Measurements from ENCODE around the gene NUP62. TPM values are rescaled to one million over a fixed set of nuclear protein-coding genes. Genes with fewer than 3 reads are reported as not detected.

The NUP62 gene
- total and polyA plus RNA-seq, 4 donors, result 14.2 to 19.8 (median 18.1) TPM

GRCh38 chr19:49940482-49940791, 11.1 kb upstream of the NUP62 start:
- no peak for DNase-seq (ENCODE audit: low spot score)
- Histone ChIP-seq H3K4me3 (ENCODE audit: low read depth in 1 of 3, low read length in 3 of 3) (no peak overlapping the region), H3K36me3 (ENCODE audit: control insufficient read depth in 4 of 4, insufficient read depth in 3 of 4, low read depth in 1 of 4, low read length in 3 of 4) (no peaks in the 10 kb centered on the region), H3K9ac (ENCODE audit: low read depth in 1 of 2, low read length in 2 of 2) (no peak overlapping the region), H3K27me3 (ENCODE audit: control insufficient read depth in 4 of 4, insufficient read depth in 4 of 4, low read length in 3 of 4) (no peaks in the 10 kb centered on the region), H3K9me3 (ENCODE audit: control insufficient read depth in 4 of 4, low read length in 3 of 4) (no peaks in the 10 kb centered on the region), H3K27ac (ENCODE audit: low read depth in 1 of 2, low read length in 2 of 2) (no peak overlapping the region), H3K4me1 (ENCODE audit: control insufficient read depth in 4 of 4, insufficient read depth in 4 of 4, low read length in 3 of 4) (peaks cover 0 to 13% (median 5%) of the 10 kb centered on the region in 4 donors)
- 92% methylated on average over 5 of the region's 5 CpGs for WGBS
- no peak for TF ChIP-seq REST (IDR thresholded peaks at IDR 0.05)
- no peak for TF ChIP-seq SP1 (IDR thresholded peaks at IDR 0.05)
- no peak for TF ChIP-seq FOXA2 (IDR thresholded peaks at IDR 0.05)
- TF ChIP-seq HNF4A (conservative IDR thresholded peaks at IDR 0.05), result no peak
- TF ChIP-seq HNF4G (IDR thresholded peaks at IDR 0.05), result no peak
- no peak for TF ChIP-seq RXRA (IDR thresholded peaks at IDR 0.05)
- no peak for TF ChIP-seq EGR1 (IDR thresholded peaks at IDR 0.05; ENCODE audit: low read depth in 2 of 2)
- TF ChIP-seq CTCF (IDR thresholded peaks at IDR 0.05; ENCODE audit: low read depth, low read length, missing input control), result no peak
- TF ChIP-seq GABPA (IDR thresholded peaks at IDR 0.05 in 1 of 2, conservative IDR thresholded peaks at IDR 0.05 in 1 of 2), result no peak
- no peak for TF ChIP-seq NR2F2 (IDR thresholded peaks at IDR 0.05)
- TF ChIP-seq MAX (IDR thresholded peaks at IDR 0.05), result no peak
- no peak for TF ChIP-seq FOXA1 (IDR thresholded peaks at IDR 0.05)
- TF ChIP-seq ATF3 (IDR thresholded peaks at IDR 0.05), result no peak
- no peak for TF ChIP-seq YY1 (IDR thresholded peaks at IDR 0.05)
- TF ChIP-seq JUND (IDR thresholded peaks at IDR 0.05), result no peak
- TF ChIP-seq RAD21 (IDR thresholded peaks at IDR 0.05), result no peak
- TF ChIP-seq ZBTB33 (IDR thresholded peaks at IDR 0.05), result no peak
